ENCODE results near the gene BICDL1.

- TF ChIP-seq CTCF (conservative IDR thresholded peaks at IDR 0.05 in 1 of 2, IDR thresholded peaks at IDR 0.05 in 1 of 2; ENCODE audit: low read depth in 1 of 2, low read length in 2 of 2) (no peak), EZH2 (IDR thresholded peaks at IDR 0.05; ENCODE audit: low read length, missing control alignments) (no peak)
These were observed 121.8 kb downstream of the BICDL1 start for GRCh38 chr12:120110550-120111501.
